Measurements from ENCODE around the gene RRAGD.

Gene RRAGD, protein sequence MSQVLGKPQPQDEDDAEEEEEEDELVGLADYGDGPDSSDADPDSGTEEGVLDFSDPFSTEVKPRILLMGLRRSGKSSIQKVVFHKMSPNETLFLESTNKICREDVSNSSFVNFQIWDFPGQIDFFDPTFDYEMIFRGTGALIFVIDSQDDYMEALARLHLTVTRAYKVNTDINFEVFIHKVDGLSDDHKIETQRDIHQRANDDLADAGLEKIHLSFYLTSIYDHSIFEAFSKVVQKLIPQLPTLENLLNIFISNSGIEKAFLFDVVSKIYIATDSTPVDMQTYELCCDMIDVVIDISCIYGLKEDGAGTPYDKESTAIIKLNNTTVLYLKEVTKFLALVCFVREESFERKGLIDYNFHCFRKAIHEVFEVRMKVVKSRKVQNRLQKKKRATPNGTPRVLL

DNA sequence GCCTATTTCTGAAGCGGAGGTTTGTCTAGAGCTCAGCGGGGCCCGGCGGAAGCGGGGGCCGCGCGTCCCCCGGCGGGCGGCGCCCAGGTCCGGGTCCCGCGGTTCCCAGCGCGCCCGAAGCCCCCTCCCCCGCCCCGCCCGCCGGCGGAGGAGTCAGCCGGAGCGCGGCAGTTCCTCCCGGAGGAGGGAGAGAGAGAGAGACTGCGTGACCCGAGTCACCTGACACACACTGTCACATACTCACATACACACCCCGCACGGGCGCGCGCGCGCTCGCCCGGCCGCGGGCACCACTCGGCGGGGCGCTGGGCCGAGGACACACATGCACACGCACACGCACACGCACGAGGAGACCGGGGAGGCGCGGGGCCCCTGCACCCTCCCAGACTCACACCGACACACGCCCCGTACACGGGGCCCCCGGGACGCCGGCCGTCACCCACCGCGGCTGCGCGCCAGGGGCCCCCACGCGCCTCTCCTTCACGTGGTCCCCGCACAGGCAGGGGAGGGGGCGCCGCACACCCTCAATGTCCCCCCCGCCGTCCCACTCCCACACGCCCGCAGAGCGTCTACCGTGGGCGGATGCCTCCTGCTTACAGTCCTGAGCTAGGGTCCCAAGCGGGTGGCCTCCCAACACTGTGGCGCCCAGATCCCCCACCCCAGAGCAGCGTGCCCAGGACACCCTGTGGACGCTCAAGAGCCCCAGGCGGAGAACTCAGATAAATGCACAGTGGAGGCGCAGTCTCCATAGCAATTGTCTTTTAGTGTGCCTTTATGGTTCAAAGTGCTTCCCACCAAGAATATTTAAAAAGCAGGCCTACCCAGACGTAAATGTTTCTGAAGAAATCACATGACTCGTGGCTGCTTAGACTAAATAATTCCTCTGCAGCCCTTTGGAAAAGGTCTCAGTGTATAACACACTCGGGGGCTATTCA is at the start of gene RRAGD:
RRAGD (minus strand) TSS at position 203 of the 935 bp plus-strand sequence. CDS start 280 bp downstream, outside the sequence.
- ATAC-seq (peak; percentile 87), DNase-seq (ENCODE audit: low spot score in 2 of 2) (peak; percentile 25 to 67)
- Mint-ChIP-seq H3K9me3 (no peaks in the 10 kb centered on the region), H3K4me3 (peak within 1 kb of the TSS; percentile 85), H3K4me1 (no peaks in the 10 kb centered on the region), H3K27ac (peak within 1 kb of the TSS; percentile 74), H3K36me3 (no peaks in the 10 kb centered on the region)

DNA sequence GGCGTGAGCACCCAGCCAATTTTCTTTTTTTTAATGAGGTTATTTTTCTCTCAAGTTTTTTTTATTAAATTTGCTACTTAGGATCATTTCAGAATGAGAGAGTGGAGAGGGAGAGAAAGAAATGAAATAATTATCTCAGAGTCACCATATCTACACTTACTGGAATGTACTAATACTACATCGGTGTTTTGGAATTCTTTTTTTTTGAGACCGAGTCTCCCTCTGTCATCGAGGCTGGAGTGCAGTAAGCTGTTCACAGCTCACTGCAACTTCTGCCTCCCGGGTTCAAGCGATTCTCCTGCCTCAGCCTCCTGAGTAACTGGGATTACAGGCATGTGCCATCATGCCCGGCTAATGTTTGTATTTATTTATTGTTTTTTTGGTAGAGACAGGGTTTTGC is 48.6 kb upstream of the RRAGD start:
- no peak for ATAC-seq
- no peaks in the 10 kb centered on the region for H3K4me1 Mint-ChIP-seq
- H3K4me3 Mint-ChIP-seq, result no peak overlapping the region
- DNase-seq (ENCODE audit: low spot score in 2 of 2), result no peak
- peaks cover 2% of the 10 kb centered on the region for H3K9me3 Mint-ChIP-seq
- no peak overlapping the region for H3K27ac Mint-ChIP-seq
- H3K36me3 Mint-ChIP-seq, result no peaks in the 10 kb centered on the region

DNA sequence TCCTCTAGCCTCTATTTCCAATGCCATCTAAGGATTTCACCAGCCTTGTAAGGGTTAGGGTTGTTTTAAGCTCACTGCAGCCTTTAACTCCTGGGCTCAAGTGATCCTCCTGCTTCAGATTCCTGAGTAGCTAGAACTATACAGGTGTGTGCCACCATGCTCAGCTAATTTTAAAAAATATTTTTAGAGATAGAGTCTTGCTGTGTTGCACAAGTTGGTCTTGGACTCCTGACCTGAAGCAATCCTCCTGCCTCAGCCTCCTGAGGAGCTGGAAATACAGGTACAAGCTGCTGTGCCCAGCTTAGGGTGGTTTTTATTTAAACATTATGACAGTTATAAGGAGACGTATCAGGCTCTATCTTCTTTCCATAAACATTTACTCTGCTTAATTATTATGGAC is 47.4 kb upstream of the RRAGD start:
- no peak overlapping the region for H3K27ac Mint-ChIP-seq
- no peaks in the 10 kb centered on the region for H3K4me1 Mint-ChIP-seq
- peaks cover 4% of the 10 kb centered on the region for H3K9me3 Mint-ChIP-seq
- DNase-seq (ENCODE audit: low spot score in 2 of 2) (no peak), ATAC-seq (no peak)
- H3K4me3 Mint-ChIP-seq, result no peak overlapping the region
- H3K36me3 Mint-ChIP-seq, result no peaks in the 10 kb centered on the region

DNA sequence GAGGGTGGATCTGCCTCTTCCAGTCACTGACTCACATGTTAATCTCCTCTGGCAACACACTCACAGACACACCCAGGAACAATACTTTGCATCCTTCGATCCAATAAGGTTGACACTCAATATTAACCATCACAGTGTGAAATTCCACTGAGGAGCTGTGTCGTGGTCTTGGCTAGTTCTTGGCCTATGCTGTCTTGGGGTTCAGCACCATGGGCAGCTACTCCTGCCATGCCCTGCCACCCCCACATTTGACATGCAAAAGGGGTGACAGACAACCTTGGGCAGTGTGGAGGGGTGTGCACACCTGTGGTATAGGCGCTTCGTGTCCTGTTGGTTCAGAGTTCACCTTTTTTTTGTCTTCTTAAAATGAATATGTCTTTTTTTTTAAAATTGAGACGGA is 46.6 kb upstream of the RRAGD start:
- DNase-seq (ENCODE audit: low spot score in 2 of 2) (no peak), ATAC-seq (no peak)
- no peaks in the 10 kb centered on the region for H3K4me1 Mint-ChIP-seq
- H3K4me3 Mint-ChIP-seq, result no peak overlapping the region
- H3K9me3 Mint-ChIP-seq, result peaks cover 4% of the 10 kb centered on the region
- H3K27ac Mint-ChIP-seq, result no peak overlapping the region
- H3K36me3 Mint-ChIP-seq, result no peaks in the 10 kb centered on the region

DNA sequence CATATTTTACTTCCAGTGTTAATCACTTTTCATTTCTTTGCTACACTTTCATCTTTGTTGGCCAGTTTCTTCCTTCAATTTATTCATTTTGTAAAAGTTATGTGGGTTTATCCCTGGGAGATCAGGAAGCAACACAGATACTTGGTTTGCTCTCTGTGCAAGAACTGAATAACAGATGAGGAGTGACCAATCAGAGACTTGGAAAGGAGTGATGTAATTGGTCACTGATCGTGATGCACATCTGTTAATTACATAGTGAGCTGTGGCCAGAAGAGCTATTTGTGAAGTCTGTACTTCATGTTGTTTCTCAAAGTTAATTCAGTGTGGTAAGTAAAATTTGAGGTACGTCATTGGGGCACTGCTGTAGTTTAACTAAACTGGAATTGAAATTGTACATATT is 42.2 kb upstream of the RRAGD start:
- H3K9me3 Mint-ChIP-seq, result peaks cover 4% of the 10 kb centered on the region

DNA sequence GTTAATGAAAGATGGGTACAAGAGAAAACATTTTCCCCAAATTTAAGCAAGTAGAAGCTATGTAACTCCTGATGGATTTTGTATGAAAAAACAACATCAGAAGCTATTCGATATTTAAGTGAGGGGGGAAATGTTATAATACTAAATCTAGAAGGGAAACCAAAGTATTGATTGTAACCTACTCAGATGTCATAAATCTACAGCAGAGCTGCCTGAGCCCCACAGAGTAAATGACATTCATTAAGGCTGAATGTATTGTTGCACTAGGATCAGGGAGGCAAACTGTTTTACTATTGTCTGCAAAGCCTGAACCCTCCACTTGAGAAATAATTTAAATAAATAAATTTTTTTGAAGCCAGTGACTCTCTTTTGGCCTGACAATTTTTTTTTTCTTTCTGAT is 40.2 kb upstream of the RRAGD start:
- Mint-ChIP-seq H3K9me3 (peaks cover 4% of the 10 kb centered on the region), H3K36me3 (no peaks in the 10 kb centered on the region), H3K4me1 (no peaks in the 10 kb centered on the region), H3K4me3 (no peak overlapping the region), H3K27ac (no peak overlapping the region)
- ATAC-seq (no peak), DNase-seq (ENCODE audit: low spot score in 2 of 2) (no peak)

More for the DNA sequence above, 42.2 kb upstream of the RRAGD start:
- no peak overlapping the region for H3K27ac Mint-ChIP-seq
- ATAC-seq (no peak), DNase-seq (ENCODE audit: low spot score in 2 of 2) (no peak)
- H3K4me3 Mint-ChIP-seq, result no peak overlapping the region
- no peaks in the 10 kb centered on the region for H3K36me3 Mint-ChIP-seq
- H3K4me1 Mint-ChIP-seq, result no peaks in the 10 kb centered on the region

DNA sequence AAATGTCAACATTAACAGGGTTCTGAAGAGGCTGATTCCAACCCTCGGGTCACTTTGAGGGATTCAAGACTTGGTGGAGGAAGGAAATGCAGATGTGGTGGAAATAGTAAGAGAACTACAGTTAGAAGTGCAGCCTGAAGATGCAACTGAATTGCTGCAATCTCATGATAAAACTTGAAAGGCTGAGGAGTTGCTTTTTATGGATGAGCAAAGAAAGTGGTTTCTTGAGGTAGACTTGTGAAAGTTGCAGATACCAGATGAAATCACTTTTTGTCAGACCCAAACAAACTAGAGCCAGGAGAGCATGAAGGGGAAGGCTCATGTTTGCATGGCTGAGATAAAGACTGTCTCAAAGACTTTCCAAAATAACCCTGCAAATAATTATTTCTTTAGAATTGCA is 37.1 kb upstream of the RRAGD start:
- DNase-seq (ENCODE audit: low spot score in 2 of 2), result no peak
- H3K27ac Mint-ChIP-seq, result no peak overlapping the region
- no peaks in the 10 kb centered on the region for H3K4me1 Mint-ChIP-seq
- no peak for ATAC-seq
- H3K36me3 Mint-ChIP-seq, result no peaks in the 10 kb centered on the region
- H3K4me3 Mint-ChIP-seq, result no peak overlapping the region
- H3K9me3 Mint-ChIP-seq, result no peaks in the 10 kb centered on the region

DNA sequence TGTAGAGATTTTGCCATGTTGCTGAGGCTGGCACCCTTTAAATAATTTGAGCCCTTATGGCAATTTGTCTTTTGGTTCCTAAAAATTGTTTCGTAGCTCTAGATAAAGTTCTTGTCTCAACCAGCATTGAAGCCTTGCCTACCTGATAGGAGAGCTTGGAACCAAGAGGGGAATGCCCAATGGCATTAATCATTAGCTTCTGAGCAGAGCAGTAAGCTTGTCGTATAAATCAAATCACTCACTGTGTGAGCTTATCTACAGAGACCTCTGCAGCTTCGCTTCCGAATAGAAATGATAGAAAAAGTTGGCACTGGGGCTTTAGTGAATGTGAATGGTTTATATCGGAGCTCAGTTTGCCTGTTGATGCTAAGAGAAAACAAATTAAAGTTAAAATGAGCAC is 31.6 kb upstream of the RRAGD start:
- Mint-ChIP-seq H3K9me3 (no peaks in the 10 kb centered on the region), H3K36me3 (no peaks in the 10 kb centered on the region), H3K4me3 (no peak overlapping the region), H3K27ac (no peak overlapping the region), H3K4me1 (no peaks in the 10 kb centered on the region)
- no peak for DNase-seq (ENCODE audit: low spot score in 2 of 2)
- ATAC-seq, result no peak

DNA sequence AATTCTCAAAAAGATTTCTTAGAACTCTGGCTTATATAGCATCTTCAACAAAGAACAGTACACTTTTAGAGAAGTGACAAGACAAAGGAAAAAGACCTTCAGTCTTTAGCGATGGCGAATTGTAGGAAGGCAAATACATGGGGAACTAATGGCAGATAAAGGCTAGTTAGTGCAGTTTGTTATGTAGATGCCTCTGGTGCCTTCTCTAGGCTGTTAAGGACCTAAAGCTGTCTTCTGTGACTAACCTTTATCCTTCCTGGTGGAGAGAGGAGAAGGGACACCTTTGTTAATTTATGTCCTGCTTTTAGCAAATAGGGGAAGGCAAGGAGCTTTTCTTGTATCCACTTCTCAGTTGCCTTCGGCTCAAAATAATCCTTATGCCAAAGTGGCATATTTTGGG is 28.1 kb upstream of the RRAGD start:
- no peak for ATAC-seq
- no peaks in the 10 kb centered on the region for H3K36me3 Mint-ChIP-seq
- no peak for DNase-seq (ENCODE audit: low spot score in 2 of 2)
- no peaks in the 10 kb centered on the region for H3K4me1 Mint-ChIP-seq
- no peaks in the 10 kb centered on the region for H3K9me3 Mint-ChIP-seq
- H3K4me3 Mint-ChIP-seq, result no peak overlapping the region
- H3K27ac Mint-ChIP-seq, result no peak overlapping the region

DNA sequence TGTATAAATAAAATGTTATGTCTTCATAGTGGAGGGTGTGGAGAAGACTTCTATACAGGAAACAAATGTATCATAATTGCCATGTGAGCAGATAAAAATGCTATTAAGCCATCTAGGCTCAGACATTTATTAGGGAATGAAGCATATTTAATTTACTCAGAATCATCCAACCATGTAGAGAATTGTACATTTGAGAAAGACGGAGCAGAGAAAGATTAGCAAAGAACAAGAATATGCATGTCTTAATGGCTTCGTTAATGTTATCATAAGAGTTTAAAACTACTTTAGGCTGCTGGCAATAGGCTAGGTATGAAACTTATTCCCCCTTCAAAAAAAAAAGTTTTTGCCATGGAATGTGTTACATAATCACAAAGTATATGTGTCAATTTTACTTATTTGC is 26.9 kb upstream of the RRAGD start:
- Mint-ChIP-seq H3K9me3 (no peaks in the 10 kb centered on the region), H3K4me1 (peaks cover 7% of the 10 kb centered on the region), H3K4me3 (no peak overlapping the region), H3K27ac (no peak overlapping the region), H3K36me3 (no peaks in the 10 kb centered on the region)
- DNase-seq (ENCODE audit: low spot score in 2 of 2) (no peak), ATAC-seq (no peak)

DNA sequence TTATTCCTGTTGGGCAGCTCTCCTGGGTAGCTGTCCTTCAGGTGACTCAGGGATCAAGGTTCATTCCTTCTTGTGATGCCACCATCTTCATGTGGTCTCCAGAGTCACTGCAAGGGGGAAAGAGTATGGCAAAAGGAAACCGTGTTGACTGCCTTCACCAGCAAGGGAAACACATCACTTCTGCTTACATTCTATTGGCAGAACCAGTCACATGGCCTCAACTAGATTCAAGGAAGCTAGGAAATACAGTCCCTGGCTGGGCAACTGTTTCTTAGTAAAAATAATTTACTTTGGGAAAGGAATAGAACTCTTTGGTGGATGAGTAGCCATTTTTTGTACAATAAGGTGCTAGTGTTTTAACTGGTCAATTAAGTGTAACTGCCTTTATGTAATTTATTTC is 26.2 kb upstream of the RRAGD start:
- H3K27ac Mint-ChIP-seq, result no peak overlapping the region
- no peak for DNase-seq (ENCODE audit: low spot score in 2 of 2)
- H3K4me1 Mint-ChIP-seq, result peaks cover 12% of the 10 kb centered on the region
- H3K9me3 Mint-ChIP-seq, result no peaks in the 10 kb centered on the region
- no peak for ATAC-seq
- no peak overlapping the region for H3K4me3 Mint-ChIP-seq
- no peaks in the 10 kb centered on the region for H3K36me3 Mint-ChIP-seq

DNA sequence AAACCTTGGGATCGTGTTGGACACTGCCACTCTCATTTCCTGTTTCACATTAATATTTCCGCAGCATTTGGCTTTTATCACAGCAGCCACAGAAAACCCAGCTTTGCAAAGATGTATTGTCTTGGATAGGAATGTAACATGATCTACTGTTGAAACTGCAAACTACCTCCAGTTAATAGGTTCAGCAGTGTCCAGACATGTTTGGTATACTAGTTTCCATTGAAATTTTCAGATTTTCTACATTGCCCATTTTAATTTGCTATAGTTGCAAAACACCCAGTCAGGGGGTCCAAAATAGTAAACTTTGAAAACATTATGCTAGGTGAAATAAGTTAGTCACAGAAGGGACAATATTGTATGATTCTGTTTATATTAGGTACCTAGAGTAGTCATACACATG is 24.2 kb upstream of the RRAGD start:
- DNase-seq (ENCODE audit: low spot score in 2 of 2), result no peak
- H3K4me1 Mint-ChIP-seq, result peaks cover 17% of the 10 kb centered on the region
- no peak for ATAC-seq
- H3K4me3 Mint-ChIP-seq, result no peak overlapping the region
- no peaks in the 10 kb centered on the region for H3K9me3 Mint-ChIP-seq
- H3K36me3 Mint-ChIP-seq, result no peaks in the 10 kb centered on the region
- no peak overlapping the region for H3K27ac Mint-ChIP-seq

DNA sequence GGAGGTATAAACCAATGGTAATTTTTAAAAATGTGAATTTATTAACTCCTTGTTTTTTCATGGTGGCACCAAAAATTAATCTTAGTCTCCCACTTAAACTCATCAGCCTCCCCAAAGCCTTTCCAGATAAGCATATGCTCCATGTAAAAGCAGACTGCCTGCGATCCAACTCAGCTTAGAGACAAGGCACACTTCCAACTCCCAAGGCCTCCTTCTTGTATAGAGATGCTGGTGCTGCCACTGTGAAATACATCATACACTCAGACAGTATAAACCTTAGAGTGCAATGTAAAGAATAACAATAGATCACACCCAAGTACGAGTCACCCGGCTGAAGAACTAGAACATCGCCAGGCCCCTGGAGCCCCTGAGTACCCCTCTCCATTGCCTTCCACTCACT is 22.9 kb upstream of the RRAGD start:
- DNase-seq (ENCODE audit: low spot score in 2 of 2), result no peak
- Mint-ChIP-seq H3K4me1 (peaks cover 17% of the 10 kb centered on the region), H3K36me3 (no peaks in the 10 kb centered on the region), H3K27ac (no peak overlapping the region), H3K9me3 (no peaks in the 10 kb centered on the region), H3K4me3 (no peak overlapping the region)
- no peak for ATAC-seq

DNA sequence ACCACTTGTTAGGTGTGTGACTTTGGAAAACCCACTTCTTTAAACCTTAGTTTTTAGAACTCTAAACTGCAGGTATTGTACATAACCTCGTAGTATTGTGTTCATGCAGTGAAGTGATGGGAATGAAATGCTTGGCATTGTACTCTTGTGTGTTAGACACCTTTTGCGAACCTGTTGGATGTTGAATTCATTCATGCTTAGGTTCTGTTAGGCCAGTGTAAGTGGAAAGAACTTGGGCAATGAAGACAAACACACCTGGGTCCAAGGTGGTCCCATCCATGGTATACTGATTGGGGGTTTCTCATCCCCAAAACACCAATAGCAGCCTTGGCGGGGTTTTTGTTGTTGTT is 22.1 kb upstream of the RRAGD start:
- DNase-seq (ENCODE audit: low spot score in 2 of 2), result no peak
- H3K4me1 Mint-ChIP-seq, result peaks cover 17% of the 10 kb centered on the region
- no peaks in the 10 kb centered on the region for H3K9me3 Mint-ChIP-seq
- H3K4me3 Mint-ChIP-seq, result peak overlapping the region; percentile 71
- no peak for ATAC-seq
- peak overlapping the region; percentile 70 for H3K27ac Mint-ChIP-seq
- H3K36me3 Mint-ChIP-seq, result no peaks in the 10 kb centered on the region

DNA sequence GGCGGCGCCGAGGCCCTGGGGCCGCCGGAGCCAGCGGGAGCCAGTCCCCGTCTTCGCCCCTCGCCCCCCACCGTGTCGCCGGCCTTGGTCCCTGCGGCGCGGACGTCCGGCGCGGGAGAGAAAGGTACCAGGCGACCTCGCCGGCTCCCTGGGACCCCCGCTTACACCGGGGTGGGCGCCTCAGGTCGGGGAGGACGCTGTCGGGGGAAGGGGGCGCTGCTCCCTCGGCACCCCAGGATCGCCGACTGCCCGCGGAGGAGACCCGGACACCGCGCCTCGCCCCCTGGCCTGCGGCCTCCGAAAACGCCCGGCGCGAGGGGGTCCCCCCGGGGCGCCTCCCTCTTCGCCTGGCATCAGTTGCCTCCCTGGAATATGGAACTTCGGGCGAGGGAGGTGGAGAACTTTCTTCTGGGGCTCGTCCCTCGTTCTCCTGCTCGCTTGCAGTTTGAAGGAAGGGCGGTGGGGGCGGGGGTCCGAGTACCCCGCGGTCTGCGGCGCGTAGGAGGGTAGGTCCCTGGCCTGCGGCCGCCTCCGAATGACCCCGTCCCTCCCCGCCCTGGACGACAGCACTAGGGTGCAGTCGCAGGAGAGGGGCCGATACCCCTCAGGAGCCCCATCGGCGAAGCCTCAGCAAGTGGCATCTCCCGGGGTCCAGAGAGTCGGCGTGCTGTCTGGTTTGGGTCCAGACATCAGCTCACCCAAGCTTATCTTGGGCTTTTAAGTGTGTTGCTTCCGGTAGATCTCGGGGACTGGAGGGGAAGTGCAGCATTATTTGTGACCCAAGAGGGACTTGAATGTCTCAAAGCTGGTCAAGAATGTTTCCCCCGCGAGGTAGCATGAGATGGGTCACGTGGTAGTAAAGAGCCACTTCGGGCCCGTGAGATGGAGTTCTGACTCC is 21.4 kb upstream of the RRAGD start:
- peak overlapping the region; percentile 70 for H3K27ac Mint-ChIP-seq
- peaks cover 17% of the 10 kb centered on the region for H3K4me1 Mint-ChIP-seq
- H3K4me3 Mint-ChIP-seq, result peak overlapping the region; percentile 71

More for the DNA sequence above, 21.4 kb upstream of the RRAGD start:
- Mint-ChIP-seq H3K36me3 (no peaks in the 10 kb centered on the region), H3K9me3 (no peaks in the 10 kb centered on the region)
- peak; percentile 17 for ATAC-seq
- DNase-seq (ENCODE audit: low spot score in 2 of 2), result peak; percentile 12 to 64

All from stimulated activated effector memory CD8-positive, alpha-beta T cell treated with anti-CD3 and anti-CD28 coated beads, Interleukin-12 subunit alpha, Interleukin-12 subunit beta, amount 100 ng/mL, for 72 hours (primary cell).